ENCODE data around the gene ODAD3.

GRCh38 chr19:11405846-11406643 lies 28.9 kb downstream of the ODAD3 start:
- TF ChIP-seq POLR2A (IDR thresholded peaks at IDR 0.05; ENCODE audit: borderline replicate concordance, extremely low read depth, insufficient read depth, insufficient read length) (no peak), CTCF (IDR thresholded peaks at IDR 0.05 in 2 of 3, conservative IDR thresholded peaks at IDR 0.05 in 1 of 3; ENCODE audit: borderline replicate concordance in 1 of 3, insufficient read depth in 1 of 3, low read depth in 2 of 3, low read length in 2 of 3) (no peak), ELF1 (IDR thresholded peaks at IDR 0.05; ENCODE audit: borderline replicate concordance, low read depth) (no peak), RAD21 (IDR thresholded peaks at IDR 0.05; ENCODE audit: low read depth) (no peak), JUND (IDR thresholded peaks at IDR 0.05) (no peak), SP1 (IDR thresholded peaks at IDR 0.05; ENCODE audit: low read depth) (no peak)
